HG03521 (cell line): ENCODE data around the gene MED13L.

Experiments
- ATAC-seq: cut with Tn5 transposase; IDR thresholded peaks from one replicate; pipeline ENCODE4 v1.9.1; 2021; ENCODE audit warnings: mild to moderate bottlenecking, moderate library complexity; ENCODE audit not compliant: unreplicated experiment

Gene MED13L

GRCh38 chr12:115930336-115930735 lies 347.2 kb downstream of the MED13L start:
- no peak for ATAC-seq

- no peak for ATAC-seq
Measured at GRCh38 chr12:115926037-115926670, 351.3 kb downstream of the MED13L start.

GRCh38 chr12:115923851-115924250 lies 353.6 kb downstream of the MED13L start:
- ATAC-seq: no peak

DNA sequence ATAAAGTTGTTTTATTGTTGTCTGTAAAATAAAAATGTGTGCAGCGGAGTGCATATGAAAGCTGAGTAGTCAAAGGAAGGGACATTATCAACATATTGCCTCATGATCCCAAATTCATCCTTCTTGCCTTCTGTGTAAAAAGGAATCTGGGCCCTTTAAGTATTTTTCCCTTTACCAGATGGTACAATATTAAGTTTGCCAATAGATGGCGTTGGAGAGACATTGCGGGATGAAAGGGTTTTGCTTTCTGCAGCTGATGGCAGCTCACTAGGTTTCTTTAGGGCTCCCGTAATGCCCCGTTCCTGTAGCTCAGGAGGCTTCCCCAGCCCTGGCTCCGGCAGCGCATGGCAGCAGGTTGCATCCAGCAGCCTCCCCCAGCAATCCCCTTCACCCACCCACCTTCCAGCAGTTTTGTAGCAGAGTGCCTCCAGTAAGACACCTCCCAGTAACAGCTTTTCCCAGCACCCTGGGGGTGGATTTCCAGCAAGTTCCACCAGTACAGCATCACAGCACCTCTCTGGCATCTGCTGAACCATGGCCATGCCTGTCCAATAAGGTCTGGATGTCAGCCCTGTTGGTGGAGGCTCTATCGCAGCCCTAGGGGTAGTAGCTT lies 354.4 kb downstream of the MED13L start:
- ATAC-seq: no peak

DNA sequence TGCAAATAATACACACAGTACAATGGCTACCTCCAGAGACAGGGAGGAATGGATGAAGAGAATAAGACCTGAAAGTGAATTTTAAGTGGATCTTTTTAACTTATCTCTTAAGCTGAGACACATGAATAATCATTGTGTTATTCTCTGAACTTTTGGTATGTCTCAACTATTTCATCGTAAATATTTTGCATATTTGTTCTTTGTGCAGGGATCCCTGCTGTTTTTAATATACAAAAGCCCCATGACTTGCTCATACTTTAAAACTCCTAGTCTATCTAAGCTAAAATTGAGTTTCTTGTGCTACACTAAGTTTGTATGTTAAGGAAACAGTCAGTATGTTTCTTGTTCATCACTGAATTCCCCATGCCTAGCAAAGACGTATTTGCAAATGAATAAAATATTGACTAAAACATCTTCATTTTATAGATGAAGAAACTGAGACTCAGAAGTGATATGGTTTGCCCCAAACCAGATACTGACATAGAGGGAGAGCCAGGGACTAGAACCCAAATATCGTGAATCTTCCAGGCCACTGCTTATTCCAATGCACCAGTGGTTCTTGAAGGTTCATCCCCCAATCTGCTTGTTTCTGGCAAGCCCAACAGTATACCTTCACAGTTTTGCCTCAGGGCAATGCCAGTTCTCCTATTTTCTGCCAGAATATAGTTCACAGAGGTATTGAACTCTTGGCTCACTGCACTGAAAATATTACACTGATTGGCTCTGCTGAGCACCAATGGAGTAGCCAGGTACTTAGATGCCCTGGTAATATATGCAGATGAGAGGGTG lies 356.9 kb downstream of the MED13L start:
- ATAC-seq: no peak

- no peak for ATAC-seq
Measured at GRCh38 chr12:115918763-115919162, 358.7 kb downstream of the MED13L start.

DNA sequence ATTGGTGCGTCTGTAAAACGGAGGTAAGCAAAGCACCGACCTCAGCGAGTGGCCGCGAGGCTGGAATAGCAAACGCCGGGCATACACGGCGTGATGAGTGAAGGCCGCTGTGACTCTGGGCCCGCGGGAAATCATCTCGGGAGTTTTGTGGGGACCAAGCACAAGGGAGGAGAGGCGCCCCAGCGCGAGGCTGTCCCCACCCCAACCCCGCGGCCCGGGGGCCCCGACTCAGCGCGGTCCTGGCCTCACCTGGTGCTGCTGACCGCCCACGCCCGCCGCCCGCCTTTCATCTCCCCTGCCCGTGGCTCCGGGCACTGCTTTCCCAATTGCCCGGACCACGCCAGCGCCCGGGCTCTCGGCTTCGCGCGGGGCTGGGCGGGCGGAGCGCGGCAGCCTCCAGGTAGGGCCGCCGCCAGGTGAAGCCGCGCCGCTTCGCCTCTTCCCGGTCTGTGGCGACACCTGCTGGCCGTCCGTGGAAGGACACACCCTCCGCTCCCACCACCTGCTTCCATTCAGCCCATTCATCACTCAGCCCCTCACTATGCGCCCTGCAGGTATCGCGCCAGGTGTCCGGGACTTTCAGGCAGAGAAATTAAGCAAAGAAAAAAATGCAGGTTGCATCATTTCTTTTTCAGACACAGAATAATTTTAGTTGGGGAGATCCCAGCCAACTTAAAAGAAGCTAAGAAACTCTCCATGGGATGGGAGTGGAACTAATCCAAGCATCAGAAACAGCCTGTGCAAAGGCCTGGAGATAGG lies 360.4 kb downstream of the MED13L start:
- peak; percentile 66 for ATAC-seq

GRCh38 chr12:115914122-115914521 lies 363.4 kb downstream of the MED13L start:
- no peak for ATAC-seq

DNA sequence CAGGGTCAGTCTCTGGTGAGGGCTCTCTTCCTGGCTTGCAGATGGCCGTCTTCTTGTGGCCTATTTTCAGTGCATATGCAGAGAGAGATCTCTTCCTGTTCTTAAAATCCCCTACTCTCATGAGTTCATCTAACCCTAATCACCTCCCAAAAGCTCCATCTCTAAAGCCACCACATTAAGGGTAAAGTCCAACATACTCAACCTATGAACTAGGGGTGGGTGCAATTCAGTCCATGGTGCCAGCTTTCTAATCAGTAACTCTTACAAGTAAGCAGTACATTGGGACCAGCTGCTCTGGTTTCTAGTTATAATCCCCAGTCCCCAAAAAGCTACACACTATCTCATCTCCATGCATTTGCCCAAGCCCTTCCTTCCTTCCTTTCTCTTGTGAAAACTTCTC lies 365.1 kb downstream of the MED13L start:
- no peak for ATAC-seq

- ATAC-seq: no peak
Measured at GRCh38 chr12:115911360-115911759, 366.1 kb downstream of the MED13L start.

GRCh38 chr12:115910057-115910456 lies 367.4 kb downstream of the MED13L start:
- no peak for ATAC-seq
